ENCODE measurements around the gene SLC22A5. TPM values are rescaled to one million over a fixed set of nuclear protein-coding genes. Genes with fewer than 3 reads are reported as not detected.
A peak's percentile ranks its signal among the peaks of the same experiment; 100 is the strongest.

SLC22A5 gene
- total and polyA plus RNA-seq, 9 of the 15 experiments (the other 6 are each of a cell fraction or from before 2014, with no cell fraction given) = 3.0 to 16.6 (median 8.3) TPM

- TF ChIP-seq KLF13 (tag; IDR thresholded peaks at IDR 0.05; ENCODE audit: borderline replicate concordance, low read depth) = peak; percentile 57; the same call in 1 of the 2 replicates
- peak; percentile 51; the same call in 1 of the 2 replicates for TF ChIP-seq ZNF311 (CRISPR knock-in tag; IDR thresholded peaks at IDR 0.05)
- no peak for TF ChIP-seq ZNF174 (CRISPR knock-in tag; IDR thresholded peaks at IDR 0.05)
- peak; percentile 93 for TF ChIP-seq NFRKB (IDR thresholded peaks at IDR 0.05; ENCODE audit: low read depth)
- no peak for TF ChIP-seq TAF15 (IDR thresholded peaks at IDR 0.05; ENCODE audit: low read depth, low read length)
- TF ChIP-seq SRSF9 (IDR thresholded peaks at IDR 0.05; ENCODE audit: borderline replicate concordance, low read depth, low read length) = no peak
- TF ChIP-seq, protein P1, sequence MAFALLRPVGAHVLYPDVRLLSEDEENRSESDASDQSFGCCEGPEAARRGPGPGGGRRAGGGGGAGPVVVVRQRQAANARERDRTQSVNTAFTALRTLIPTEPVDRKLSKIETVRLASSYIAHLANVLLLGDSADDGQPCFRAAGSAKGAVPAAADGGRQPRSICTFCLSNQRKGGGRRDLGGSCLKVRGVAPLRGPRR (CRISPR knock-in tag; IDR thresholded peaks at IDR 0.05) = peak; percentile 81; the same call in 1 of the 2 replicates
- TF ChIP-seq ZFP1 (CRISPR knock-in tag; IDR thresholded peaks at IDR 0.05) = no peak
- 0 out of 2 replicates have a peak, but pooled peaks have one; percentile 44 for TF ChIP-seq KLF16 (IDR thresholded peaks at IDR 0.05)
- TF ChIP-seq ZNF583 (CRISPR knock-in tag; IDR thresholded peaks at IDR 0.05) = peak; percentile 65; the same call in 1 of the 2 replicates
- TF ChIP-seq ZC3H8 (IDR thresholded peaks at IDR 0.05) = no peak
- peak; percentile 83 for TF ChIP-seq CXXC5 (CRISPR knock-in tag; IDR thresholded peaks at IDR 0.05)
- 0 out of 2 replicates have a peak, but pooled peaks have one; percentile 14 for TF ChIP-seq BHLHE40 (IDR thresholded peaks at IDR 0.05; ENCODE audit: low read length)
- no peak for TF ChIP-seq ATF1 (CRISPR knock-in tag; IDR thresholded peaks at IDR 0.05)
- peak; percentile 36; the same call in 1 of the 2 replicates for TF ChIP-seq ATF1 (tag; IDR thresholded peaks at IDR 0.05)
- no peak; the same call in 1 of the 2 replicates for TF ChIP-seq EGR1 (conservative IDR thresholded peaks at IDR 0.05)
- TF ChIP-seq JUN (IDR thresholded peaks at IDR 0.05; ENCODE audit: borderline replicate concordance, low read depth, low read length) = no peak
- no peak for TF ChIP-seq JUN (CRISPR knock-in tag; IDR thresholded peaks at IDR 0.05; ENCODE audit: borderline replicate concordance)
- 0 out of 2 replicates have a peak, but pooled peaks have one; percentile 10 for TF ChIP-seq TEAD2 (tag; IDR thresholded peaks at IDR 0.05)
- TF ChIP-seq HMGN3 (IDR thresholded peaks at IDR 0.05; ENCODE audit: borderline replicate concordance, extremely low read depth, insufficient read length, low read depth, low read length) = no peak
- no peak for TF ChIP-seq ZNF232 (CRISPR knock-in tag; IDR thresholded peaks at IDR 0.05)
- no peak for TF ChIP-seq NRF1 (conservative IDR thresholded peaks at IDR 0.05 in 1 of 2, IDR thresholded peaks at IDR 0.05 in 1 of 2)
- TF ChIP-seq MEF2A (IDR thresholded peaks at IDR 0.05; ENCODE audit: control insufficient read depth, low read depth, low read length) = no peak
- TF ChIP-seq, protein P2, sequence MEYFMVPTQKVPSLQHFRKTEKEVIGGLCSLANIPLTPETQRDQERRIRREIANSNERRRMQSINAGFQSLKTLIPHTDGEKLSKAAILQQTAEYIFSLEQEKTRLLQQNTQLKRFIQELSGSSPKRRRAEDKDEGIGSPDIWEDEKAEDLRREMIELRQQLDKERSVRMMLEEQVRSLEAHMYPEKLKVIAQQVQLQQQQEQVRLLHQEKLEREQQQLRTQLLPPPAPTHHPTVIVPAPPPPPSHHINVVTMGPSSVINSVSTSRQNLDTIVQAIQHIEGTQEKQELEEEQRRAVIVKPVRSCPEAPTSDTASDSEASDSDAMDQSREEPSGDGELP (CRISPR knock-in tag; IDR thresholded peaks at IDR 0.05; ENCODE audit: borderline replicate concordance) = peak; percentile 69; the same call in 1 of the 2 replicates
- no peak for TF ChIP-seq MCM7 (IDR thresholded peaks at IDR 0.05)
- no peak for TF ChIP-seq NR2F6 (CRISPR knock-in tag; IDR thresholded peaks at IDR 0.05)
- no peak for TF ChIP-seq ZNF282 (CRISPR knock-in tag; IDR thresholded peaks at IDR 0.05)
- no peak for TF ChIP-seq SP2 (IDR thresholded peaks at IDR 0.05; ENCODE audit: extremely low read depth, low read depth, low read length, poor library complexity, severe bottlenecking)
- TF ChIP-seq ZNF75A (CRISPR knock-in tag; IDR thresholded peaks at IDR 0.05) = 0 out of 2 replicates have a peak, but pooled peaks have one; percentile 54
- no peak for TF ChIP-seq ZNF184 (CRISPR knock-in tag; IDR thresholded peaks at IDR 0.05)
- TF ChIP-seq DMBX1 (CRISPR knock-in tag; IDR thresholded peaks at IDR 0.05; ENCODE audit: borderline replicate concordance) = peak; percentile 97
Measured at GRCh38 chr5:132419502-132420468, 50.3 kb downstream of the SLC22A5 start (continued).
